Astrocyte of the cerebellum (primary cell): Measurements from ENCODE around the gene ACAN.

Source experiments
- DNase-seq: peaks from one replicate; pipeline ENCODE4 v3.0.0-alpha.2; 2011; ENCODE audit warnings: low read depth
- H3K4me3 ChIP-seq: 2 replicates; pipeline ENCODE4 v1.5.1; 2011; ENCODE audit warnings: mild to moderate bottlenecking, low read depth, low read length, moderate library complexity
- in situ Hi-C: cut with HindIII; loops from 2 replicates; pipeline ENCODE4 v1.10.0; 2017; ENCODE audit warnings: low sequenced_read_pairs
- TF ChIP-seq, protein P1 (sequence below): IDR thresholded peaks from 2 replicates; pipeline ENCODE4 v1.5.1; 2012; ENCODE audit warnings: low read length, low read depth, moderate library complexity, mild to moderate bottlenecking; ENCODE audit errors: missing control alignments

The ACAN gene

DNA sequence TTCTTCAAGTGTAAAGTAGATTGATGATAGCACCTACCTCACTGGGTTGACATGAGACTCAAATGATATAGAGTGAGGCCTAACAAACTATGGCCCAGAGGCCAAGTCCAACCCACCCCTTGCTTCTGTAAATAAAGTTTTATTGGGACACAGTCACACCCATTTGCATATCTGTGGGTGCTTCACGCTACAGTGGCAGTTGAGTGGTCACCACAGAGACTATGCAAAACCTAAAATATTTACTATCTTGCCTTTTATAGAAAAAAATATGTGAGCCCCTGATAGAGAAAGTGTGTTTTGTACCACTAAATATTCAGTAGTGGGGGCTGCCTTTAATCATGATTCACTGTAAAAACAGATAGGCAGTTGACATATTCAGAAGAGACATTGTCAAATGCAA is 38.0 kb downstream of the ACAN start:
- TF ChIP-seq, protein P1, sequence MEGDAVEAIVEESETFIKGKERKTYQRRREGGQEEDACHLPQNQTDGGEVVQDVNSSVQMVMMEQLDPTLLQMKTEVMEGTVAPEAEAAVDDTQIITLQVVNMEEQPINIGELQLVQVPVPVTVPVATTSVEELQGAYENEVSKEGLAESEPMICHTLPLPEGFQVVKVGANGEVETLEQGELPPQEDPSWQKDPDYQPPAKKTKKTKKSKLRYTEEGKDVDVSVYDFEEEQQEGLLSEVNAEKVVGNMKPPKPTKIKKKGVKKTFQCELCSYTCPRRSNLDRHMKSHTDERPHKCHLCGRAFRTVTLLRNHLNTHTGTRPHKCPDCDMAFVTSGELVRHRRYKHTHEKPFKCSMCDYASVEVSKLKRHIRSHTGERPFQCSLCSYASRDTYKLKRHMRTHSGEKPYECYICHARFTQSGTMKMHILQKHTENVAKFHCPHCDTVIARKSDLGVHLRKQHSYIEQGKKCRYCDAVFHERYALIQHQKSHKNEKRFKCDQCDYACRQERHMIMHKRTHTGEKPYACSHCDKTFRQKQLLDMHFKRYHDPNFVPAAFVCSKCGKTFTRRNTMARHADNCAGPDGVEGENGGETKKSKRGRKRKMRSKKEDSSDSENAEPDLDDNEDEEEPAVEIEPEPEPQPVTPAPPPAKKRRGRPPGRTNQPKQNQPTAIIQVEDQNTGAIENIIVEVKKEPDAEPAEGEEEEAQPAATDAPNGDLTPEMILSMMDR: no peak
- in situ Hi-C loops: no loop called here

DNA sequence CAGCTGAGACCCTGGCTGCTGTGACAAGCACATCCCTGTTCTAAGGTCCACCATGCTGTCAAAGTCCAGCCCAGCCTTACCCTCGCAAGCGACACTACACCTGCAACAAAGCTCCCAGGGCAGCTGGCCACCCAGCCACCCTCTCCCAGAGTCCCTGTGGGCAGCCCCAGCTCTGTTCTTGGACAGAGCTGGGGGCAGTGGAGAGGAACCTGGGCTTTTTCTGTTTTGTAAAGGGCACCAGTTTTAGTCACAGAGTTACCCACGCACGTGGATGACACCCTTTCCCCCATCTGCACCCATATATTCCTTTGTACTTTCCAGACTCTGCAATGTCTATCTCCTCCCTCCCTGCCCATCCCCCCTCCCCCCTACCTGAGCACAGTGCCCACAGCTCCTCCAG is 38.9 kb downstream of the ACAN start:
- in situ Hi-C loops: no loop called here
- no peak overlapping the region for H3K4me3 ChIP-seq
- DNase-seq: no peak
- TF ChIP-seq, protein P1: no peak

More for the DNA sequence above, 38.0 kb downstream of the ACAN start:
- H3K4me3 ChIP-seq: no peak overlapping the region
- DNase-seq: no peak

DNA sequence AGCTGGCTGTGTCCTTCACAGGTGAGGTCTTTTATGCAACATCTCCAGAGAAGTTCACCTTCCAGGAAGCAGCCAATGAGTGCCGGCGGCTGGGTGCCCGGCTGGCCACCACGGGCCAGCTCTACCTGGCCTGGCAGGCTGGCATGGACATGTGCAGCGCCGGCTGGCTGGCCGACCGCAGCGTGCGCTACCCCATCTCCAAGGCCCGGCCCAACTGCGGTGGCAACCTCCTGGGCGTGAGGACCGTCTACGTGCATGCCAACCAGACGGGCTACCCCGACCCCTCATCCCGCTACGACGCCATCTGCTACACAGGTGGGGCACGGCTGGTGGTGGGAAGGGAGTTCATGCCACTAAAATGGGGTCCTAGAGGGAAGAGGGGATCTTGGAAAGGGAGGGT is 40.1 kb downstream of the ACAN start:
- no peak for DNase-seq
- TF ChIP-seq, protein P1: no peak
- no peak overlapping the region for H3K4me3 ChIP-seq
- in situ Hi-C loops: no loop called here

DNA sequence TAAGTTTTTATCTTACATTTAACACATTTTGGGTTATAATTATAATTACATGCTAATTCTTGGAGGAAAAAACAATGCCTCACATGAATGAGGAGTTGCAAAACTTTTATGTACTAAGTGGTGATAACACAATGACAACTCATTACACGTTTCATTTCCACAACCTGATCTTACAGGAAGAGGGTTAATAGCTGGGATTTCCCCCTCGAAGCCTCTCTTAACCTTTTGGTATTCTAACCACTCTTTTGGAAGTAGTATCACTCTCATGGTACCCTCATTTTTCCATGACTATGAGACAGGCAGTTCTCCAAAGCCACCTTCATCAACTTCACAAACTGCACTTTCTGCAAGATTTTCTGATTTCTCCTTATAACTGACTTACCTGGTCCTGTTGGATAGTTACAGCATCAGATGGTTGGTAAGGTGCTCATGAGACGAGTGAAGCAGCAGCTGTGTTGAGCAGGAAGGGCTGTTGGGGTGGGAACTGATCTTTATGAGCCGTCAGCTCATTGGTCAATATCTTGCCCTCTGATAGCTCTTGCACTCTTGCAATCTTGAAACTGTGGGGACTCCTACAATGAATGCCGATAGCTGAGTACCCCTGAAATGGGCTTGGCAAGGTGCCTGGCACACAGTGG is 41.6 kb downstream of the ACAN start:
- H3K4me3 ChIP-seq: no peak overlapping the region
- no peak for DNase-seq
- in situ Hi-C loops: no loop called here
- TF ChIP-seq, protein P1: no peak

DNA sequence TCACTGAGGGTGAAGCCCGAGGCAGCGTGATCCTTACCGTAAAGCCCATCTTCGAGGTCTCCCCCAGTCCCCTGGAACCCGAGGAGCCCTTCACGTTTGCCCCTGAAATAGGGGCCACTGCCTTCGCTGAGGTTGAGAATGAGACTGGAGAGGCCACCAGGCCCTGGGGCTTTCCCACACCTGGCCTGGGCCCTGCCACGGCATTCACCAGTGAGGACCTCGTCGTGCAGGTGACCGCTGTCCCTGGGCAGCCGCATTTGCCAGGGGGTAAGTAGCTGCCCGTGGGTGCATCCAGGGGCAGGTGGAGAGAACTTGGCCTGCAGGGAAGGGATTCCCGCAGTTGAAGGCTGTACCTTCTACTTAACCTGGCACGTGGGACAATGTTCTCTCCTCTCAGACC is 42.4 kb downstream of the ACAN start:
- H3K4me3 ChIP-seq: no peak overlapping the region
- DNase-seq: no peak
- in situ Hi-C loops: no loop called here
- TF ChIP-seq, protein P1: no peak

DNA sequence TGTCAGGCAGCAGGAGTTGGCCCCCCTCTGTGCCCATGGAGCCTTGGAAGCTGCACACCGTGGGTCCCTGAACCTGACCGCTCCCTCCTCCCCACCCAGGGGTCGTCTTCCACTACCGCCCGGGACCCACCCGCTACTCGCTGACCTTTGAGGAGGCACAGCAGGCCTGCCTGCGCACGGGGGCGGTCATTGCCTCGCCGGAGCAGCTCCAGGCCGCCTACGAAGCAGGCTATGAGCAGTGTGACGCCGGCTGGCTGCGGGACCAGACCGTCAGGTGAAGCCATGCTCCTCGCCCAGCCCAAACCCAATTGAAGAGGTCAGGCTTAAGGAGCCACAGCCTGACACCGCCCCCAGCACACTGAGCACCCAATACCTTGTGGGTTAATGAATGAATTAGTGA is 43.9 kb downstream of the ACAN start:
- no peak overlapping the region for H3K4me3 ChIP-seq
- no peak for DNase-seq
- TF ChIP-seq, protein P1: no peak
- in situ Hi-C loops: no loop called here

DNA sequence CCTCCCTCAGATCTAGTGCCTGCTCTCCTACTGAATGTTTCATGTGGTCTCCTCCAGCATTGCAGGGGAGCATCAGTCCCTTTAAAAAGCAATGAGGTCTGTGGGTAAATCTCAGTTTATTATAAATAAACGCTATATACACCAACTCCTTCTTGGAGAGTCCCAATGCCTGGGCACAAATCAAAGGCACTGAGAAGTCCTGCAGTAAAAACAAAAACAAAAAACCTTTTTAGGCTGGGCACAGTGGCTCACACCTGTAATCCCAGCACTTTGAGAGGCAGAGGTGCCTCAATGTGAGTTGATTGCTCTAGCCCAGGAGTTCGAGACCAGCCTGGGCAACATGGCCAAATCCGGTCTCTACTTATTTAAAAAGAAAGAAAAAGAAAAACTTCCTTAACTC is 45.0 kb downstream of the ACAN start:
- DNase-seq: no peak
- H3K4me3 ChIP-seq: no peak overlapping the region
- TF ChIP-seq, protein P1: no peak
- in situ Hi-C loops: no loop called here
